GM06990 (cell line): ENCODE results near the gene ARL15.

ENCODE experiments used
- DNase-seq: peaks from one replicate; pipeline ENCODE4 v3.0.0-alpha.2; 2011; ENCODE audit not compliant: insufficient read length; ENCODE audit errors: extremely low read depth
- H3K27me3 ChIP-seq: replicated peaks from 2 replicates; pipeline ENCODE4 v1.6.0; 2011; ENCODE audit warnings: low read length; ENCODE audit not compliant: control insufficient read depth, insufficient read depth
- H3K36me3 ChIP-seq: 2 replicates; pipeline ENCODE4 v1.5.1; 2011; ENCODE audit warnings: low read length; ENCODE audit not compliant: control insufficient read depth, insufficient read depth
- H3K4me3 ChIP-seq: replicated peaks from 2 replicates; pipeline ENCODE4 v1.5.1; 2011; ENCODE audit warnings: low read depth, mild to moderate bottlenecking, control low read depth, low read length
- CTCF ChIP-seq: IDR thresholded peaks from 2 replicates; pipeline ENCODE4 v1.5.1; 2011; ENCODE audit warnings: low read length, control low read depth, mild to moderate bottlenecking, inconsistent platforms; ENCODE audit not compliant: insufficient read depth, poor library complexity, severe bottlenecking

Gene ARL15

GRCh38 chr5:54117957-54118356 is 192.4 kb downstream of the ARL15 start:
- no peak for DNase-seq
- no peak overlapping the region for H3K4me3 ChIP-seq
- TF ChIP-seq CTCF: no peak
- H3K27me3 ChIP-seq: no peaks in the 10 kb centered on the region
- H3K36me3 ChIP-seq: no peaks in the 10 kb centered on the region

GRCh38 chr5:54115735-54116403 is 194.5 kb downstream of the ARL15 start:
- Histone ChIP-seq H3K27me3 (no peaks in the 10 kb centered on the region), H3K36me3 (no peaks in the 10 kb centered on the region), H3K4me3 (no peak overlapping the region)
- no peak for TF ChIP-seq CTCF
- no peak for DNase-seq

GRCh38 chr5:54113060-54113459 is 197.3 kb downstream of the ARL15 start:
- Histone ChIP-seq H3K36me3 (no peaks in the 10 kb centered on the region), H3K27me3 (no peaks in the 10 kb centered on the region), H3K4me3 (no peak overlapping the region)
- TF ChIP-seq CTCF: no peak
- DNase-seq: no peak

- DNase-seq: no peak
- no peak for TF ChIP-seq CTCF
- Histone ChIP-seq H3K4me3 (no peak overlapping the region), H3K27me3 (no peaks in the 10 kb centered on the region), H3K36me3 (no peaks in the 10 kb centered on the region)
Measured at GRCh38 chr5:54109626-54110330, 200.6 kb downstream of the ARL15 start.

GRCh38 chr5:54108136-54108535 is 202.2 kb downstream of the ARL15 start:
- no peaks in the 10 kb centered on the region for H3K36me3 ChIP-seq
- no peak overlapping the region for H3K4me3 ChIP-seq
- no peak for DNase-seq
- H3K27me3 ChIP-seq: no peaks in the 10 kb centered on the region
- TF ChIP-seq CTCF: no peak
